Fibroblast of skin of left biceps (primary cell): ENCODE data around the gene ENTPD8.

Experiments
- DNase-seq, 2 experiments: peaks; one replicate each; pipeline ENCODE4 v3.0.0-alpha.2; 2013; ENCODE audit warnings: low read depth in 2 of 2

Gene ENTPD8

DNA sequence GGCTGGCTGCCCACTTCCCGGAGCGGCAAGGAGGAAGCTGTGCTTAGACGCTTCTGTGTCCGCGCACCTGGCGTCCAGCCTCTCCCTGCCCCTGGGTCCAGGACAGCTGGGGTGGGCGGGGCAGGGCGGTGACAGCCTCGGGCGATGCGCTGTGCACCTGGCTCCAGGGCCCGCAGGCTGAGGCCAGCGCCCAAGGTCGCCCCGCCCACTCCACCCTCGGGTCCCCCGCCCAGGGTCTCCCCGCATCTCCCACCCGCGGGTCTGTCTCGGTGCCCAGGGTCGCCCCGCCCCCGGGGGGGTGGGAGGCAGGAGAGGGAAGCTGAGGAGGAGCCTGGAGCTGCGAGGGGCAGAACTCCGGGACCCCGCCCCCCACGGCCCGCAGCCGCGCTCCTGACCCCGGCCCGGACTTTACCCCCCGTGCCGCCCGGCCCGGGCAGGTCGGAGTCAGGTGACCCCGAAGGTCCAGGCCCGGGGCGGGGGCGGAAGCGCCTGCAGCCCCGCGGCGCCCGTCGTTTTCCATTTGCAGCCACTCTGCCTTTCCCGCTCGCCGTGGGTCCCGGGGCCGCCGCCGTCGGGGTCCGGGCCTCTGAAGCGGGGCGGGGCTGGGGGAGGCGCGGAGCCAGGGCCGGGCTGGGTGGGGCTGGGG is at the start of gene ENTPD8:
Gene ENTPD8, minus strand, starts transcription at position 69 of the 646 bp plus-strand sequence. CDS start 3,072 bp downstream, outside the sequence.
- no peak for DNase-seq

DNA sequence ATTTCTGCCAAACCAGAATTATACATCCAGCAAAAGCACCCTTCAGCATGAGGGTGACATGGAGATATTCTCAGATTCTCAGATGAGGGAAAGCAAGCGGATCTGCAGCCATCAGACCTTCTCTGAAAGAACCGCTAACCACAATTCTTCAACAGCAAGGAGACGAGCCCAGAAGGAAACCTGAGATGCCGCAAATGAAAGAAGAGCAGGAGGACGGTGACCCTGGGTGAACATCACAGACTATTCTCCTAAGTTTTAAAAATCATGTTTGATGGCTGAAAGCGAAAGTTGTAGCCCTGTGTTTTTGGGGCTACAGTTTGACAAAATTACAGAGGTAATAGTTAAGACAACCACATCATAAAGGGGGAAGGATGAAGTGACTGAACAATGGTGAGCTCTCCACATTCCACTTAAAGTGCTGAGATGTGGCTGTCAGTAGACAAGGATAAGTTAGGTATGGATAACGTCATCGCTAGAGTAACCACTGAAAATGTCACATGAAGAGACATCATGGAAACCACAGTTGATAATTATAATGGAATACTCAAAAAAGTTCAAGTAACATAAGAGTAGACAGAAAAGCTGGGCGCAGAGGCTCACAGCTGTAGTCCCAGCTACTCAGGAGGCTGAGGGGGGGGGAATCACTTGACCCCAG is 49.5 kb upstream of the ENTPD8 start:
- no peak for DNase-seq

DNA sequence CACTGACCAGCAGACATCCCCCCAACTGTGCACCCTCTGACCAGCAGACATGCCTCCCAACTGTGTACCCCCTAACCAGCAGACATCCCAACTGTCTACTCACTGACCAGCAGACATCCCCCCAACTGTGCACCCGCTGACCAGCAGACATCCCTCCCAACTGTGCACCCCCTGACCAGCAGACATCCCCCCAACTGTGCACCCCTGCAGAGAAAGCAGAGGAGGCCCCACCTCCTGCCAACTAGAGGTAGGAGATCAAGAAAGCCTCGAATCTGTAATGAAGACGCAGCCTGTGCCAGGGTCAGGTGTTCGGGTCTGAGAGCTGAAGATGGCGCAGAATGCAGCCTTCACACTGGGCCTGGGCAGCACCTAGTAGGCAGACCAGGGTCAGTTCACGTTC is 47.7 kb upstream of the ENTPD8 start:
- DNase-seq, result no peak

DNA sequence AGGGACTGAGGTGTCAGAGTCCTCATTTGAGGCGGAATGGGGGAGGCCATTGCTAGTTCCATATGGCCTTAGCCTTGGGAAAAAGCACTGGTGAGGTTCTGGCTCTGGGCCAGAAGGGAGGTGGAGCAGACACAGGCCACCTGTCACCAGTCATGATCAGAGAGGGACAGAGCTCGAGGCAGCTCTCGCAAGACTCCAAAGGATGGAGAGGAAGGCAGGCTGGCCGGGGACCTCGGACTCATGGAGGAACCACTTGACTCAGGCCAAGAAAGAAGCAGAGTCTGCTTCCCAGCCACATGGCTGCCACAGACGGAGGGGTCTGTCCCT is 47.1 kb upstream of the ENTPD8 start:
- DNase-seq, result no peak

GRCh38 chr9:137487454-137488326 is 46.5 kb upstream of the ENTPD8 start:
- DNase-seq, result no peak

DNA sequence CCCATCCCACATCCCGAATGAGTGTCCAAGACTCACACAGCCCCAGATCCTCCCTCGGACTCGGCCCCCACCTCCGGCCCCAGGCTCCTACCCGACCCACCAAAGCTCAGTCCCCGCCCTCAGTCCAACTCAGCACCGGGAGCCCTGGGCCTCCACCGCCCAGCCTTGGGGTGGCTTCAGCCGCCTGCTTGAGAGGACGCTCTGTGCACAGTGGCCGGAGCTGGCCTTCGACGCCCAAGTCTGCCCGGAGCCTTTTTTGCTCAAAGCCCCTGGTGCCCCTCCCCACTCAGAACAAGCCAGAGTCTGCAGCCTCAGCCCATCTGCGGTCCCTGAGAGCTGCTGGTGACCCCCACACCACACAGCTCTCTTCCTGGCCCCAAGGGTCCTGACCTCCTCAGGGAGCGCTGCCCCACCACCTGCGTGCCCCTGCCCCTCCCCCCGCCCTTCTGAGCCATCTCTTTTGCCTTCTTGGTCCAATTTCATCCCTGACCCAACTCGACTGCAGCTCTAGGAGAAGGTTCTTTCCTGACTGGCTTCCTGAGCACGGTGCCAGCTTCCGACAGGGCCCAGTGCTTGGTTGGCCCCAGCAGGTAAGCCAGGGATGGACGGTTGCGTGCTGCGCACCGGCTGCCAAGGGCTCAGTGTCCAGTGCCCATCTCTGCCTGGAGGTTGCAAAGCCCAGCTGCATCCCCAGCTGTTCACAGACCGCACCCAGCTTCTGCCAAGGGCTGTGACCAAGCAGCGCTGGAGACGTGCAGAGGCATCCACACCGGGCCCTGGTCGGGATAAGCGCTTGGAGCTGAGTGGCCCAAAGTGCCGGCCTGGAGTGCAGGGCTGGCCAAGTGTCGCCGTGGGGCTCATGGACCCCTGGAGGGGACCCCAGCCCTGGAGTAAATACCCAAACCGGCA is 45.6 kb upstream of the ENTPD8 start:
- DNase-seq, result no peak

DNA sequence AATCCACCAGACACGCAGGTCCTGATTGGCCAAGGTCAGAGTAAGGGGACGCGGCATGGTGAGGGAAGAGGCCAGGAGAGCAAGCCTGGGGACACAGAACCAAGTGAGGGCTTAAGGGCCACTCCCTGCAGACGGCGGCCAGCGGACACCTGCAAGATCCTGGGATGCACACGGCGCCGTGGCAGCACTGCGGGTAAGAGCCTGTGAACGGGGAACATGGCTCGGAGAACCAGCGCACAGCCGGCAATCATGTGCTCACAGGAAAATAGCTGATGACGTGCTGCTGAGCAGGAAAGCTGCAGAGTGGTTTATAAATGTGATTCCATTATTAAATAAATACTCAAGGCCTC is 45.0 kb upstream of the ENTPD8 start:
- no peak for DNase-seq

GRCh38 chr9:137485343-137486140 is 44.4 kb upstream of the ENTPD8 start:
- no peak for DNase-seq

DNA sequence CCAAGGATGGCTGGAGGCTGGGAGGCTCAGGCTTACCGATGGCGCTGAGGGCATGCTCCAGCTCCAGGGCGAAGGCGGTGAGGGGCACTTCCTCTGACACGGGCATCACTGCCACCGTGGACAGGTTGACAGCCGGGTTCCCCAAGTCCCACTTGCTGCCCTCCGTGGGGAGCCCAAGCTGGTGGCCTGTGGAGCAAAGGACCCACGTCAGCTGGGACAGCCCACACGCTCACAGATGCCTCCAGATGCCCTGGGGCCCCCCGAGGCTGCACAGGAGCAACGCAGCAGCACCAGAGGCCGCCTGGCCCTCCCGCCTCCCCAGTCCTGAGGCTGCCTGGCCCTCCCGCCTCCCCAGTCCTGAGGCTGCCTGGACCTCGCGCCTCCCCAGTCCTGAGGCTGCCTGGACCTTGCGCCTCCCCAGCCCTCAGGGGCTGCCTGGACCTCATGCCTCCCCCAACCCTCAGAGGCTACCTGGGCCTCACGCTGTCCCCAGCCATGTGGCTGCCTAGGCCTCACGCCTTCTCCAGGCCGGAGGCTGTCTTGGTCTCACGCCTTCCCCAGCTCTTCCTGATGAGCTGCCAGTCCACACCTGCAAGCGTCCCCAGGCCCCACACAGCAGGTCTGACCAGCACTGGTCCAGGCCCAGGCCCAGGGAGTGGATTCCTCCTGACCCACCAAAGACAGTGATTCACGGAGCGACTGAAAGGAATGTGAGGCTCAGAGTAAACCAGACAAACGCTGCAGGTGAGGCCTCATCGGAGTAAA is 43.6 kb upstream of the ENTPD8 start:
- DNase-seq, result no peak

DNA sequence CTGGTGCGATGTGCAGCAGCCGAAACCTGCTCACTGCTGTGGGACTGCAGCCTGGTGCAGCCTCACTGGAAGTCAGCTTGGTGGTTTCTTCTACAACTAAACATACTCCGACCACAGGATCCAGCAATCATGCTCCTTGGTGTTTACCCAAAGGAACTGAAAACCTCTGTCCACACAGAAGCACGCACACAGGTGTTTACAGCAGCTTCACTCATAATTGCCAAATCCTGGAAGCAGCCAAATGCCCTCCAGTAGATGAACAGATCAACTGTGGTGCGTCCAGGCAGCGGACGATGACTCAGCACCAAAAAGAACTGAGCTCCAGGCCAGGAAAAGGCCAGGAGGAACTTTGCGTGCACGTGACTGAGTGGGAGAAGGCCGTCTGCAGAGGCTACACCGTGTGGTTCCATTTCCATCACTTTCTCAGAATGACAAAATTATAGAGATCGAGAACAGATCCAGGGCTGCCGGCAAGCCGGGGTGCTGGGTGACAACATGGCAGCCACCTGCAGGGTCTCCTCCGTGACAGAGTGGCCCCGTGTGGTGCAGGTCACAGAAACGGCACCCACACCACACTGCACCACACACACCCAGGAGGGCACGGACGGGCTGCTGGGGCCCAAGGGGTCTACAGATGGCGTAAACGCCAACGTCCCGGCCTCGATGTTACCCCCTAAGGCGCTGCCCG is 41.1 kb upstream of the ENTPD8 start:
- no peak for DNase-seq

- no peak for DNase-seq
Observed at GRCh38 chr9:137480686-137481683, 39.8 kb upstream of the ENTPD8 start.

DNA sequence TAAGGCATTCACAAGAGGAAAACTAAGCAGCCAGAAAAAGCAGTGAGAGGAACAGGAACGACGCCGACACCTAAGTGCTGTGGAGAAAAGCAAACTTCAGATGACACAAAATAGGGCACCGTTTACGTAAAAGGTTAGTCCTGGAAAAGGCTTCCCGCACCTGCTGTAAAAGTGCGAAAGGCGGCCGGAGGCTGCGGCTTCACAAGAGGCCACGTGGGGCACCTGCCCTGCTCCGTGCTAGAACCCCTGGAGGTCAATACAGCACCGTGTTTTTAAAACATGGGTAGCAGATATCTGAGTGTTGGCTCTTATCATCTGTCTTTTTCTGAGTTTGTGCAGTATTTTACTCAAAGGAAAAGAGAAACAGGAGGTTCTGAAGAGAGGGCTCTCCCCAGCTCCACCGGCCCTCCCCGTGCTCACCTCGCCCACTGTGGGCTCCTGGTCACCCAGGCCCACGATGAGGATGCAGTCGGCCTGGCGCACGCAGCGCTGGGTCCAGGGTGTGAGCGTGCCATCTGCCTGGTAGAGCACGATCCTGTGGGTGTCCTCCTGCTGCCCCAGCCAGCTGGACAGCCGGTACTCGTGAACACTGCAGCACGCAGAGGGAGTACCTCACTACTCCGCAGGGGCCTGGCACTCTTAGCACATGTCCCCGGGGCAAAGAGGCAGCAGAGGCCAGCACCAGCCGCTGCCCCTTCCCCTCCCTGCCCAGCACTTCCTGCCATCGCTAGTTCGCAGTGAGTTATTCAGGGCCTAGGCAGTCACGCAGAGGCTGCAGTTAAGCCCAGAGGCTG is 38.9 kb upstream of the ENTPD8 start:
- no peak for DNase-seq

DNA sequence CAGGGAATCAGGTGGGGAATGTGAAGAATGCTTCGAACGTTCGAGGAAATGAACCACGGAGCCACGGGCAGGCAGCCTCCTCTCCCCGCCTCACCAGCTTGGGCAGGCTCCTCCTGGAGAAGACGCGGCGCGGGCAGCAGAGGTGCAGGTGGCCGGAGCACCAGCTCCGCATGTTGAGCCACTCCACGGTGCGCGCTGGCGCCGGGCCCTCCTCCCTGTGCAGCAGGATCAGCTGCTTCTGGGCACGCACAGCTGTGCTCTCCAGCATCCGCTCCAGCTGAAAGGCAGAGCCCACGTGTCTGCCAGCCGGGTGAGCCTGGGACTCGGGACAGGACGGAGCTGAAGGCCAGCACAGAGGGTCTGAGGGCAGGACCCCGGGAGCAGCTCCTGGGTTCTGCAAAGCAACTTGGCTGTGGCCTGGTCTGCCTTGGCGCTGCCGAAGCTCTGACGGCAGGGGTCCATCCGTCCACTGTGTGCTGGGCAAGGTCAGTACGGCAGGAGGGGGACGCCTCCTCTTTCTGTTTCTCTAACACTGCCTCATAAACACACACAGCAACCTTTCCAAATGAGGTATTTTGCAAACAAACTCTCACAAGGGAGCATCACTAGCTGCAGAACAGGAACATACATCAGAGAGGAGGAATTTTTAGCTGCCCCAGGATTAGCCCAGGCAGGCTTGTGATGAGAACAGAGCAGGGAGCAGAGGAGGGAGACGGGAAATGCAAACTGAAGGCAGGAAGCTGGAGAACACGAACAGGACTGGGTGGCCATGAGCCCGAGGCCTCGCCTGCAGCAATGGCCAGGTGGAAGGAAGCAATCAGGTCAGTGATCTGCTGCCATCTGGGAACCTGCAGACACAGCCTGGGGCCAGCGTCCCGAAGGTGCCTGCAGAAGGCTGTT is 38.1 kb upstream of the ENTPD8 start:
- DNase-seq, result no peak

- DNase-seq, result no peak
Observed at GRCh38 chr9:137478613-137478961, 37.4 kb upstream of the ENTPD8 start.

DNA sequence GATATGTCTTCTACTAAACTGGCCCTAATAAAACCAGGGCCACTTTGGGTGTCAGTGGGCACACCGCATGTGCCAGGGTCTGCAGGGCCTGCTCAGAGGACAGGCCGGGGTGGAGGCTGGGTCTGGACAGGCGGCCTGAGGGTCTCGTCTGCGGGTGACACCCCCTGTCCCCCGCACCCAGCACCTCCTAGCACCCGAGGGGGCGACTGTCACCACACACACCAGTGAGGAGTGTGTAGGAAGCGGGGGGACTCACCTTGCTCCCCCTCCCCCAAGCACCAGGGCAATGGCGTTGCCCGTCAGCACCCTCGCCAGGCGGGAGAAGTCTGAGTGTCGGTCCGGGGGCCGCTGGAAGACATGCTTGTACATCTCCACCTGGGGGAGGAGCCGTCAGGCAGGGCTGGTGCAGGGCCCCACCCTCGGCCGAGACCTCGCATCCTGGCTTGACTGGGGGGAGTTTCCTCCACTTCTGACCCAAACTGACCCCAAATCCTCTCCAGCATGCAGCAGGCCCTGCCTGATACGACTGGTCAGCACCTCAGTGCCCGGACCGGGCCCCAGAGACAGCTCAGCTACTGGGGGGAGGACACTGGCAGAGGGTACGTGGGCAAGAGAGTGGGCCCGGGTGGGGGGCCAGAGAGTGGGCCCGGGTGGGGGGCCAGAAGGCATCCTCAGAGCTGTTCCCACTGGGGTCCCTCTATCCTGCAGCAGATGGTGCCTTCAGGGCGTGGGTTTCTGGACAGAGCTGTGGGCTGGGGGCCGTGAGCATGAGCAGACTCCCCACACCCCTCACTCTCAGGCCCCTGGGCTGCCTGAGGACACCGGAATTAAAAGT is 36.8 kb upstream of the ENTPD8 start:
- no peak for DNase-seq

- no peak for DNase-seq
Observed at GRCh38 chr9:137476856-137477255, 35.7 kb upstream of the ENTPD8 start.
